Measurements from ENCODE around the gene PFDN2.

Gene PFDN2

DNA sequence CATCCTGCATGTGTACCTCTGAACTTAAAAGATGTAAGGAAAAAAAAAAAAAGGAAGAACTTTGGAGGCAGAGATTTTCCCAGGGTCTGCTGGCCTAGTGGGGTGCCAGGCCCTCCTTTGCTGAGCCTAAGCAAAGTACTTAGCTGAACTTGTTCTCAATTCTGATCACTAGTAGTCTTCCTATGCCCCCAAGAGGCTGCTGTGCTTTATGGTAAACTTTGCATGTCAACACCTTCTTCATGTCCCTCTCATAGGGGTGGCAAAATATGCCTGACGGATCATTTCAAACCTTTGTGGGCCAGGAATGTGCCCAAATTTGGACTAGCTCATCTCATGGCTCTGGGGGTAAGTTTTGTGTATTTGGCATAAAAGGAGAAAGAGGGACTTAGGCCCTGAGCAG is 40.0 kb upstream of the PFDN2 start:
- TF ChIP-seq, protein P1, sequence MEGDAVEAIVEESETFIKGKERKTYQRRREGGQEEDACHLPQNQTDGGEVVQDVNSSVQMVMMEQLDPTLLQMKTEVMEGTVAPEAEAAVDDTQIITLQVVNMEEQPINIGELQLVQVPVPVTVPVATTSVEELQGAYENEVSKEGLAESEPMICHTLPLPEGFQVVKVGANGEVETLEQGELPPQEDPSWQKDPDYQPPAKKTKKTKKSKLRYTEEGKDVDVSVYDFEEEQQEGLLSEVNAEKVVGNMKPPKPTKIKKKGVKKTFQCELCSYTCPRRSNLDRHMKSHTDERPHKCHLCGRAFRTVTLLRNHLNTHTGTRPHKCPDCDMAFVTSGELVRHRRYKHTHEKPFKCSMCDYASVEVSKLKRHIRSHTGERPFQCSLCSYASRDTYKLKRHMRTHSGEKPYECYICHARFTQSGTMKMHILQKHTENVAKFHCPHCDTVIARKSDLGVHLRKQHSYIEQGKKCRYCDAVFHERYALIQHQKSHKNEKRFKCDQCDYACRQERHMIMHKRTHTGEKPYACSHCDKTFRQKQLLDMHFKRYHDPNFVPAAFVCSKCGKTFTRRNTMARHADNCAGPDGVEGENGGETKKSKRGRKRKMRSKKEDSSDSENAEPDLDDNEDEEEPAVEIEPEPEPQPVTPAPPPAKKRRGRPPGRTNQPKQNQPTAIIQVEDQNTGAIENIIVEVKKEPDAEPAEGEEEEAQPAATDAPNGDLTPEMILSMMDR (IDR thresholded peaks at IDR 0.05; ENCODE audit: insufficient read depth, missing control alignments): no peak
- DNase-seq (ENCODE audit: insufficient read length, low spot score) (no peak), FAIRE-seq (no peak)

DNA sequence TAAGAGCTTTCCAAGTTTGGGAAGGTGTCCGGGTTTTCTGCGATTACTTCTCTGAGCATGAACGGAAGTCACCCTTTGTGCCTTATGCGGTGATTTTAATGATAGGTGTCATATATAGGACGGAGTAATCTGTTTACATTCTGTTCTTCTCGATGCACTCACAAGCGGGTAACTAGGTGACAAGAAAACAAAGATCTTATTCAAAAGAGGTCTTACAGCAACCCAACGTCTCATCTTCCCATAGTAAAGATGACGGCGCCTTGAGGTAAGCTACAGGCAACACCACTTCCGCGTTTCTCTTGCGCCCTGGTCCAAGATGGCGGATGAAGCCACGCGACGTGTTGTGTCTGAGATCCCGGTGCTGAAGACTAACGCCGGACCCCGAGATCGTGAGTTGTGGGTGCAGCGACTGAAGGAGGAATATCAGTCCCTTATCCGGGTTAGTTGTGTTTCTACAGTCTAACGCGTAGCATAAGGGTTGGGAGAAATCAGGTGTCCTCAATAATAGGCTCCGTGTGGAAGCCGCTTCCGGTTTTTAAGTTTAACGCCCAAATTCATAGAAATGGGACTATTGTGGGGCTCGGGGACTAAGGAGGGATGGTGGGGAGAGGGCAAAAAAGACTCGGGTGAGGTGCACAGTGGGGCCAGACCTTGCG is 36.0 kb upstream of the PFDN2 start, which contains the start of gene UFC1:
TSS of gene UFC1 (plus strand) at position 297 of the 656 bp plus-strand sequence. CDS start at position 317, 20 bp downstream.
- TF ChIP-seq, protein P1 (IDR thresholded peaks at IDR 0.05; ENCODE audit: insufficient read depth, missing control alignments): no peak
- FAIRE-seq (peak; percentile 44), DNase-seq (ENCODE audit: insufficient read length, low spot score) (peak; percentile 82)

DNA sequence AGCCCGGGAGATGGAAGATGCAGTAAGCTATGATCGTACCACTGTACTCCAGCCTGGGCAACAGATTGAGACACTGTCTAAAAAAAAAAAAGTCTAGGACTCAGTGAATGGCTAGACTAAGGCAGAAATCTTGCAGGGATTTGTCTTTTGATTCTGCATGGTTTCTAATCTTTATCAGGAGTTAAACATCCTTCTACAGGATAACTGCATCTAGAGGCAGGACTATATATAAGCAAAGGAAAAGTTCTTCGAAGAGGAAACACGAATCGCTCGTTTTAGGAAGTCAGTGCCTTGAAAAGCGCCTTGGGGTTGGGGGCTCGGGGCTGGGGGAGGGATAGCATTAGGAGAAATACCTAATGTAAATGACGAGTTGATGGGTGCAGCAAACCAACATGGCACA is 35.3 kb upstream of the PFDN2 start:
- DNase-seq (ENCODE audit: insufficient read length, low spot score): no peak
- FAIRE-seq: no peak
- TF ChIP-seq, protein P1 (IDR thresholded peaks at IDR 0.05; ENCODE audit: insufficient read depth, missing control alignments): no peak

DNA sequence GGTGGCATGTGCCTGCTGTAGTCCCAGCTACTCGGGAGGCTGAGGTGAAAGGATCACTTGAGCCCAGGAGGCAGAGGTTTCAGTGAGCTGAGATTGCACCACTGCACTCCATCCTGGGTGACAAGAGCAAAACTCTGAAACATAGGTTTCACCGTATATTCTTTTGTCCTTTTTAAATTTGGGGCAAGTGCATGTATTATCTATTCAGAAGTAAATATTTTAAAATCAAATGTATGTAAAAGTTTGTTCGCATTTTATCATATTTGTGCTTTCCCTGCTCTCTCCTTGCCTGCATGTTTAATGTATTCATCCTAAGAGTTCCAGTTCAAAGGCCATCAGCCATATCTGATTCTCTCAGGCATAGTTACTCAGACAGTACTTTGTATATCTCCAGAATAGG is 28.0 kb upstream of the PFDN2 start:
- DNase-seq (ENCODE audit: insufficient read length, low spot score): no peak
- TF ChIP-seq, protein P1 (IDR thresholded peaks at IDR 0.05; ENCODE audit: insufficient read depth, missing control alignments): no peak
- no peak for FAIRE-seq

DNA sequence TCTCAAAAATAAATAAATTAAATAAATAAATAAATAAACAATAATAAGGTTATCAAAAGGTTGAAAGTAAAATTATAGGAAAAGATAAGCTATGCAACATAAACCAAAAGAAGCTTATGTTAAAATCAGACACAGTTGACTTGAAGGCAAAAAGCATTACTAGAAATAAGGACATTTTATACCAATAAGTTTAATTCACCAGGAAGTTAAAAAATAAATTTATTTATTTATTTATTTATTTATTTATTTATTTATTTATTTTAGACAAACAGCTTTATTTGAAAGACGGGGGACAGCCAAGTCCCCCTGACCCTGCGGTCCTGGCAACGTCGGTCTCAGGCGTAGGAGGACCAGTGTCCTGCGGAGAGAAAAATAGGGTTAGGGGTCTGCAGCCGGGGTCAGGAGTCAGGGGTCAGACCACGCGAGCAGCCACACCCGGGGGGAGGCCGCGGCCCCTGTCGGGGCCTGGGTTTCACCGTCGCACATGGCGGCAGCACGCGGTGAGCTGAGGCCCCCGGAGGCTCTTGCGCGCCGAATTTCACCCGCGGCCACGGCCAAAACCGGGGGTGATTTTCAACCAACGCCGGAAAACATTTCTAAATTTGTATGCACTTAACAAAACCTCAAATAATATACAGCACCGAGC is 23.0 kb upstream of the PFDN2 start:
- TF ChIP-seq, protein P1 (IDR thresholded peaks at IDR 0.05; ENCODE audit: insufficient read depth, missing control alignments): no peak
- DNase-seq (ENCODE audit: insufficient read length, low spot score) (no peak), FAIRE-seq (no peak)

DNA sequence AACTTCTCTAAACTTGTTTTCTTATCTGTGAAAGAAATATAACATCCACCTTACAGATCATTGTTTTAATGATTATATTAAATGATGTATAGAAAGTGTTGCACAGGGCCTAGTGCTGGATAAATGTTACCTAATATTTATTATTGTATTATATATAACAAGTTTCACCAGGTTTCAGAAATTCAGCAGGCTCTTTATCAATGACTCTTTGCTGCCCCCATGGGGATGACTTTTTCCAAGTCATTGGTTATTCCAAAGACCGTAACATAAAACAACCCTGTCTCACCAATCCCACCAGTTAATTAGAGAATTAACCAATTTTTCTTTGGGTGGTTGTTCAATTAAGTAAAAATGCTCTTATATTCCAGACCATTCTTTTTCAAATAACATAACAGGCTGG is 21.9 kb upstream of the PFDN2 start:
- FAIRE-seq: no peak
- no peak for DNase-seq (ENCODE audit: insufficient read length, low spot score)
- TF ChIP-seq, protein P1 (IDR thresholded peaks at IDR 0.05; ENCODE audit: insufficient read depth, missing control alignments): peak; percentile 69

DNA sequence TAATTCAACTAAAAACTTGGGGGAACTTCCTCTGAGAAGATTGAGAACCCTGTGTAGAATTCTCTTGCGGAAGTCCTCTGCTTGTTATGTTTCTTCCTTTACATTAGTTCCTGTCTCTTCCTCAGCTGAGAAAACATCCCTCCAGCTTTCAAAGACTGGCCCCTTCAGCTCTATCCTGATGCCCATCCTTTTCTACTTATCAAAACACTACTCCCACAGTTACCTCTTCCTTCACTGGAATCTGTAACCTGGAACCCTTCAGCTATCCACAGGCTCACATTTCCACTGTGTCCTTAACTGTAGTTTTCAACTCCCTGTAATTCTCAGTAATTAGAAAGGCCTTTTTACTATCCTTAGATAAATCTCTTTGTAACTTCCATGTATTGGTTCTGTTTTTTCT is 20.6 kb upstream of the PFDN2 start:
- no peak for DNase-seq (ENCODE audit: insufficient read length, low spot score)
- no peak for FAIRE-seq
- TF ChIP-seq, protein P1 (IDR thresholded peaks at IDR 0.05; ENCODE audit: insufficient read depth, missing control alignments): no peak
